ENCODE results near the gene LZTFL1. TPM values are rescaled to one million over a fixed set of nuclear protein-coding genes. Genes with fewer than 3 reads are reported as not detected.

Gene LZTFL1
- total RNA-seq, 1 experiment from 2014 or later, result 10.6 TPM

DNA sequence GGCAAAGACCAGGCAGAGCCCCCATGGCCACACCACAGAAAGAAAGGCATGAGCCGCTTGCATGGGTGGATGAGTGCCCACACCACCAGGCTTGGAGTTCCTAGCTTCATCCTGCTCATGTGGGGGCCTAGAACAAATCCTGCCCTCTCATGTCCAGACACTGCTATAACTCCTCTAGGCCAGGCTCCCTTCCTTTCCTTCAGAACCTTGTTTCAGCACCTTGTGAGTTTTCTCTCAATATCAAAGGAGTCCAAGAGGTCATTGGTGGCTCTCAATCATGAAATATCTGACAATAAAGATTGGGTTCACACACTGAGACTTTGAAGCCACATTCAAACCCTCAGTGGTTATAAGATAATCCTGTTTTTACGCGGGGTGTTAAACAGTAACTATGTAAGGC, 58.3 kb downstream of the LZTFL1 start:
- Histone ChIP-seq H3K36me3 (ENCODE audit: insufficient read depth, low read length, poor library complexity, severe bottlenecking) (no peaks in the 10 kb centered on the region), H3K27ac (ENCODE audit: low read depth, low read length, poor library complexity, severe bottlenecking) (no peak overlapping the region), H3K9me3 (ENCODE audit: low read depth, low read length, poor library complexity, severe bottlenecking) (no peaks in the 10 kb centered on the region), H3K4me1 (ENCODE audit: insufficient read depth, low read length, poor library complexity, severe bottlenecking) (no peaks in the 10 kb centered on the region), H3K27me3 (replicated peaks; ENCODE audit: insufficient read depth, low read depth, low read length, poor library complexity) (no peaks in the 10 kb centered on the region), H3K4me3 (ENCODE audit: low read depth, low read length, poor library complexity, severe bottlenecking) (no peak overlapping the region)
- CTCF ChIA-PET, result no interaction called here
- intact Hi-C loops (cut with micrococcal nuclease; ENCODE audit: unreplicated experiment), result no loop called here
- DNase-seq (ENCODE audit: low spot score), result no peak
- POLR2A ChIA-PET (ENCODE audit: low non-redundant PET), result no interaction called here
- no peak for TF ChIP-seq EZH2 (IDR thresholded peaks at IDR 0.05; ENCODE audit: borderline replicate concordance, low read depth, low read length, poor library complexity, severe bottlenecking)
- TF ChIP-seq, protein P1, sequence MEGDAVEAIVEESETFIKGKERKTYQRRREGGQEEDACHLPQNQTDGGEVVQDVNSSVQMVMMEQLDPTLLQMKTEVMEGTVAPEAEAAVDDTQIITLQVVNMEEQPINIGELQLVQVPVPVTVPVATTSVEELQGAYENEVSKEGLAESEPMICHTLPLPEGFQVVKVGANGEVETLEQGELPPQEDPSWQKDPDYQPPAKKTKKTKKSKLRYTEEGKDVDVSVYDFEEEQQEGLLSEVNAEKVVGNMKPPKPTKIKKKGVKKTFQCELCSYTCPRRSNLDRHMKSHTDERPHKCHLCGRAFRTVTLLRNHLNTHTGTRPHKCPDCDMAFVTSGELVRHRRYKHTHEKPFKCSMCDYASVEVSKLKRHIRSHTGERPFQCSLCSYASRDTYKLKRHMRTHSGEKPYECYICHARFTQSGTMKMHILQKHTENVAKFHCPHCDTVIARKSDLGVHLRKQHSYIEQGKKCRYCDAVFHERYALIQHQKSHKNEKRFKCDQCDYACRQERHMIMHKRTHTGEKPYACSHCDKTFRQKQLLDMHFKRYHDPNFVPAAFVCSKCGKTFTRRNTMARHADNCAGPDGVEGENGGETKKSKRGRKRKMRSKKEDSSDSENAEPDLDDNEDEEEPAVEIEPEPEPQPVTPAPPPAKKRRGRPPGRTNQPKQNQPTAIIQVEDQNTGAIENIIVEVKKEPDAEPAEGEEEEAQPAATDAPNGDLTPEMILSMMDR (conservative IDR thresholded peaks at IDR 0.05; ENCODE audit: low read depth, low read length), result no peak
- no TSS peak for BruUV-seq (replicated peaks)

DNA sequence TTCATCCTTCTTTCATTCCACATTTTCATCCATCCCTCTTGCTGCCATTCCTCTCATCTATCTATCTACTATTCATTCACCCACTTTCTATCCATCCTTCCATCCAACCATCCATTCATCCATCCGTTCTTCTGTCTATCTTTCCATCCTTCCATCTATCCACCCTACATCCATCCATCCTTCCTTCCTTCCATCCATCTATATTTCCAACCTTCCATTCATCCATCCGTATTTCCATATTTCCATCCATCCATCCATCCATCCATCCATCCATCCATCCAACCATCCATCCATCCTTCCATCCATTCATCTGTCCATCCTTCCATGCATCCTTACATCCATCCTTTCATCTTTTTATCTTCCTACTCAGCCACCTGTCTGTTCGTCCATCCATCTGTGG, 59.5 kb downstream of the LZTFL1 start:
- Histone ChIP-seq H3K27me3 (replicated peaks; ENCODE audit: insufficient read depth, low read depth, low read length, poor library complexity) (no peaks in the 10 kb centered on the region), H3K27ac (ENCODE audit: low read depth, low read length, poor library complexity, severe bottlenecking) (no peak overlapping the region), H3K4me3 (ENCODE audit: low read depth, low read length, poor library complexity, severe bottlenecking) (no peak overlapping the region), H3K9me3 (ENCODE audit: low read depth, low read length, poor library complexity, severe bottlenecking) (no peaks in the 10 kb centered on the region), H3K4me1 (ENCODE audit: insufficient read depth, low read length, poor library complexity, severe bottlenecking) (no peaks in the 10 kb centered on the region), H3K36me3 (ENCODE audit: insufficient read depth, low read length, poor library complexity, severe bottlenecking) (no peaks in the 10 kb centered on the region)
- no TSS peak for BruUV-seq (replicated peaks)
- CTCF ChIA-PET, result no interaction called here
- intact Hi-C loops (cut with micrococcal nuclease; ENCODE audit: unreplicated experiment), result no loop called here
- TF ChIP-seq, protein P1 (conservative IDR thresholded peaks at IDR 0.05; ENCODE audit: low read depth, low read length), result no peak
- TF ChIP-seq EZH2 (IDR thresholded peaks at IDR 0.05; ENCODE audit: borderline replicate concordance, low read depth, low read length, poor library complexity, severe bottlenecking), result no peak
- POLR2A ChIA-PET (ENCODE audit: low non-redundant PET), result no interaction called here
- DNase-seq (ENCODE audit: low spot score), result no peak

DNA sequence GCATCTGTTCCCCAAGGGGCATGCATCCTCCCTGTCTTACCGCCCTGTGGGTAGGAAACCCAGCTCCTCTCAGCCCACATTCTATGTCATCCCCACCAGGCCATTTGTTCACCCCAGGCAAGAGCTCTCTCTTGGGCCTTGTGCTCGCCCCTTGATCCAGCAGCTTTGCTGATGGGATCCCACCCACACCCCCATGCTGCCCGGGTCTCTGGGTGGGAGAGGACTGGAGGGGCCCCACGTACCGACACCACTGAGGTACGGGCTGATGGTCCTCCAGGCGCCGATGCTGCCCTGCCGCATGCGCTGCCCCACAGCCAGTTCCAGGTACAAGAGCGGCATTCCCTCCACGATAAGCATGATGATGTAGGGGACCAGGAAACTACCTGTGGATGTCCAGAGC, 60.1 kb downstream of the LZTFL1 start:
- no TSS peak for BruUV-seq (replicated peaks)
- no peak for TF ChIP-seq EZH2 (IDR thresholded peaks at IDR 0.05; ENCODE audit: borderline replicate concordance, low read depth, low read length, poor library complexity, severe bottlenecking)
- TF ChIP-seq, protein P1 (conservative IDR thresholded peaks at IDR 0.05; ENCODE audit: low read depth, low read length), result no peak
- no peaks in the 10 kb centered on the region for H3K36me3 ChIP-seq (ENCODE audit: insufficient read depth, low read length, poor library complexity, severe bottlenecking)
- H3K4me3 ChIP-seq (ENCODE audit: low read depth, low read length, poor library complexity, severe bottlenecking), result no peak overlapping the region
- intact Hi-C loops (cut with micrococcal nuclease; ENCODE audit: unreplicated experiment), result no loop called here
- H3K27me3 ChIP-seq (replicated peaks; ENCODE audit: insufficient read depth, low read depth, low read length, poor library complexity), result no peaks in the 10 kb centered on the region
- POLR2A ChIA-PET (ENCODE audit: low non-redundant PET), result no interaction called here
- no peaks in the 10 kb centered on the region for H3K9me3 ChIP-seq (ENCODE audit: low read depth, low read length, poor library complexity, severe bottlenecking)
- no peak overlapping the region for H3K27ac ChIP-seq (ENCODE audit: low read depth, low read length, poor library complexity, severe bottlenecking)
- no peaks in the 10 kb centered on the region for H3K4me1 ChIP-seq (ENCODE audit: insufficient read depth, low read length, poor library complexity, severe bottlenecking)
- no peak for DNase-seq (ENCODE audit: low spot score)
- CTCF ChIA-PET, result no interaction called here
